ENCODE results near the gene ZNF641.
A peak's percentile ranks its signal among the peaks of the same experiment; 100 is the strongest.

ZNF641 gene

DNA sequence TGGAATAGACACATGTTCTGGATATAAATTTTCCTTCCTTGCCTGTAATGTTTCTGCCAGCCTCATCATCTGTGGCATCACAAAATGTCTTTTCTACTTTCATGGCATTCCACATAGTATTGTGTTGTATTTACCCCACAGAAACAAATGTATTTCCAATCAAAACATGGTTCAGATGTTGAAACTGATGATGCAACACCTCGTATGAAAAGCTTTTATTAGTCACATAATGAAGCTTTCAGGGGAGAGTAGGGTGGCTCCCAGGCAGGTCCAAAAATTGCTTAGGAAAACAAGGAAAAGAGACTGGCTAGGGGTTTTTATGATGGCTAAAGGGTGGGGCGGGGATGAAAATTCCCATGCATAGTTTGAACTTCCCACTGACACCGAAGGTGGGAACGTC lies 29.1 kb upstream of the ZNF641 start:
- TF ChIP-seq, protein P1, sequence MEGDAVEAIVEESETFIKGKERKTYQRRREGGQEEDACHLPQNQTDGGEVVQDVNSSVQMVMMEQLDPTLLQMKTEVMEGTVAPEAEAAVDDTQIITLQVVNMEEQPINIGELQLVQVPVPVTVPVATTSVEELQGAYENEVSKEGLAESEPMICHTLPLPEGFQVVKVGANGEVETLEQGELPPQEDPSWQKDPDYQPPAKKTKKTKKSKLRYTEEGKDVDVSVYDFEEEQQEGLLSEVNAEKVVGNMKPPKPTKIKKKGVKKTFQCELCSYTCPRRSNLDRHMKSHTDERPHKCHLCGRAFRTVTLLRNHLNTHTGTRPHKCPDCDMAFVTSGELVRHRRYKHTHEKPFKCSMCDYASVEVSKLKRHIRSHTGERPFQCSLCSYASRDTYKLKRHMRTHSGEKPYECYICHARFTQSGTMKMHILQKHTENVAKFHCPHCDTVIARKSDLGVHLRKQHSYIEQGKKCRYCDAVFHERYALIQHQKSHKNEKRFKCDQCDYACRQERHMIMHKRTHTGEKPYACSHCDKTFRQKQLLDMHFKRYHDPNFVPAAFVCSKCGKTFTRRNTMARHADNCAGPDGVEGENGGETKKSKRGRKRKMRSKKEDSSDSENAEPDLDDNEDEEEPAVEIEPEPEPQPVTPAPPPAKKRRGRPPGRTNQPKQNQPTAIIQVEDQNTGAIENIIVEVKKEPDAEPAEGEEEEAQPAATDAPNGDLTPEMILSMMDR (conservative IDR thresholded peaks at IDR 0.05; ENCODE audit: low read depth), result no peak
- no peak overlapping the region for H3K27ac ChIP-seq
- DNase-seq (ENCODE audit: low spot score), result peak; percentile 1
- ChIA-PET POLR2A (ENCODE audit: low non-redundant PET) (no interaction called here), CTCF (no interaction called here)

- POLR2A ChIA-PET (ENCODE audit: low non-redundant PET), result interaction anchor here (0.7 kb wide), 1 partner anchor 31 kb away, joined by 3 read pairs; no protein-coding TSS in a partner anchor
- DNase-seq (ENCODE audit: low spot score), result no peak
- TF ChIP-seq, protein P1 (conservative IDR thresholded peaks at IDR 0.05; ENCODE audit: low read depth), result no peak
- H3K27ac ChIP-seq, result no peak overlapping the region
- CTCF ChIA-PET, result interaction anchor here (0.6 to 0.8 kb wide), 2 partner anchors 101 to 241 kb away, joined by 6 to 7 read pairs; no protein-coding TSS in a partner anchor
These were observed 26.9 kb upstream of the ZNF641 start for GRCh38 chr12:48377646-48378045.

DNA sequence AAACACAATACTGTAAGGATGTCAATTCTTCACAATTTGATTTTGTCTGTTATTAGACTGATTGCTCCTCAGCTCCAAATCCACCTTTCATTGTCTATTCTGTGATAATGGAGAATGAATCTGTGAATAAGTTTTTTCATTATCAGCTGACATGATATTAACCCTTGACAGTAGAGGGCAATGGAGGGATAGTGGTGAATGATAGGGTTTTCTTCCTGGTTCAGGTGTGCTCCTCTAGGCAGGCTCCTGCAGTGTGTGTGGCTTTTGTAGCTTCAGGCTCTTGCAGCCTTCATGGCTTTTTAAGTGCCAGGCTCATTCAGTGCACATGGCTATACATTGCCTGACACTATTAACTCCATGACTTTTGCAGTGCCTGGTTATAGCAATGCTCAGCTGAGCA lies 23.4 kb upstream of the ZNF641 start:
- ChIA-PET CTCF (no interaction called here), POLR2A (ENCODE audit: low non-redundant PET) (no interaction called here)
- no peak overlapping the region for H3K27ac ChIP-seq
- TF ChIP-seq, protein P1 (conservative IDR thresholded peaks at IDR 0.05; ENCODE audit: low read depth), result no peak
- DNase-seq (ENCODE audit: low spot score), result no peak

GRCh38 chr12:48366131-48366530 lies 15.4 kb upstream of the ZNF641 start:
- POLR2A ChIA-PET (ENCODE audit: low non-redundant PET), result no interaction called here
- no peak overlapping the region for H3K27ac ChIP-seq
- TF ChIP-seq, protein P1 (conservative IDR thresholded peaks at IDR 0.05; ENCODE audit: low read depth), result no peak
- CTCF ChIA-PET, result no interaction called here
- no peak for DNase-seq (ENCODE audit: low spot score)

GRCh38 chr12:48361664-48362339 lies 11.1 kb upstream of the ZNF641 start:
- TF ChIP-seq, protein P1 (conservative IDR thresholded peaks at IDR 0.05; ENCODE audit: low read depth), result no peak
- no peak for DNase-seq (ENCODE audit: low spot score)
- ChIA-PET POLR2A (ENCODE audit: low non-redundant PET) (no interaction called here), CTCF (no interaction called here)
- H3K27ac ChIP-seq, result no peak overlapping the region

GRCh38 chr12:48358937-48359513 lies 8.3 kb upstream of the ZNF641 start:
- DNase-seq (ENCODE audit: low spot score), result no peak
- POLR2A ChIA-PET (ENCODE audit: low non-redundant PET), result no interaction called here
- no peak overlapping the region for H3K27ac ChIP-seq
- TF ChIP-seq, protein P1 (conservative IDR thresholded peaks at IDR 0.05; ENCODE audit: low read depth), result no peak
- CTCF ChIA-PET, result interaction anchor here (0.6 kb wide), 1 partner anchor 71 kb away, joined by 3 read pairs; no protein-coding TSS in a partner anchor

Measured in RWPE1 (cell line).